ENCODE results near the gene RGS14.
"Not testable (repeated sequence)": the region's sequence is repeated elsewhere in the genome, so short reads cannot be mapped to it uniquely, and the experiment has no call there.

Gene RGS14

DNA sequence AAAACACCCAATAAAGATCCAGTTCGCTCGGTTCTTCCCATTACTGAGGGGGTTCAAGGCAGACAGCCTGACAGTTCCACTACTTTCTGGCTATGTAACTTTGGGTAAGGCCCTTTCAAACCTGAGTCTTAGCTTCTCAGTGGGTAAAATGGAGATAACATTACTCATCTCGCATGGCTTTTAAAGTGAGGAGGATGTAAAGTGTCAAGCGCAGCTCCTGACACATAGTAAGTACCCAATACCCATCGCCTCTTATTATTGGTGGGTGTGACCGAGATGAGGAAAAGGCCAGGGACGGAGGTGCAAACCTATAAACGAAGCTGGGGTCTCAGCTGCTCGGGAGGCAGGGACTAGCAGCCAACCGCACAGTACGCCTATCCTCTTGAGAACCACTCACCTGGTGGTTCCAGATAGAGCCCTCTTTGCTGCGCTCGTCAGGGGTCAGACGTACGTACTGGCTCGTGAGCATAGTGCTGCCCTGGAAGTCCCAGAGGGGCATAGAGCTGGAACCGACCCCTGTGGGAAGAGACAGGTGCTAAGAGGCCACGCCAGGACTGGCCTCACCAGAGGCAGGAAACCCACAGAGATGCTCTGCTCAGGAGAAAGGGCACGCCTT, 6.8 kb upstream of the RGS14 start:
- no peak for DNase-seq

DNA sequence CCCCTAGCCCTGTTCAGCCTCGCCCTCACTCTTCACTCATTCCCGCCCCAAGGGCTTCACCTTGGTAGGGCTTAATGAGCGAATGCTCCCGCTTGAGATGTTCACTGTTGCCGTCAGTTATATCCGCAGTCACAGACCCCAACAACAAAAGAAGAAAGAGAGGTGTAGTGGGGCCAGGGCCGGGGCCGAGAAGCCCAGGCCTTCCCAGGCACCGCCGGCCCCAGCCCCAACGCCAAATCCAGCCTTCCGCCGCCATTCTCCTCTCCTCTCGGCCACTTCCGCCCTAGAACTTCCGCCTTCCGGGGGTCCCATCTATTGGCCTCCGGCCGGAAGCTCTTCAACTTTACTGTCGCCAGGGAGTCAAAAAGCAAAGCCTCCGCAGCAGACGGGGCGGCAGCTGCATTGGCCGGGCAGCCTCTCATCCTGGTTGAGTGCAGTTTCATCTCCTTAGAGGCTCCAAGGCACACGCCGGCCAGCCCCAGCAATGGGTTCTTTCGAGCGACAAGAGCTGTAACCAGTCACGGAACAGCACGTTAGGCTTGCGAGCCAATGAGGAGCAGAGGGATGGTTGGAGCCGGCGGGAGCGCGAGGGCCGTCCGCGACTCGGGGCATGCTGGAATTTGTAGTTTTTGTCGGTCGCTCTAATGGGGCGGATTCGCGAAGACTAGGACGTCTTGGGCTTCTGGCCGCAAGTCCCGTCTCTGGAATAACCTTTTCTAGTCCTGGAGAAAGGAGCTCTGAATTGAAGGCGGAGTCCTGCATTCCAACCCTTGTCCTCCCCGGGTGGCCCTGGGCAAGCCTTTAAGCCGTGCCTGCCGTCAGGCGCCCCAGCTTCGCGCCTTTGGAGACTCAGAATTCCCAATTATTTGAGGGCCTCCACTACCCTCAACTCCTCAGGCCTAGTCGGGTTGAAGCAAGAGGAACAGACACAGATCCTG, 6.1 kb upstream of the RGS14 start, which contains the start of gene LMAN2:
Gene LMAN2 (minus strand): TSS at position 277 of the 938 bp plus-strand sequence. CDS start 21 bp downstream, at position 256.
- DNase-seq: peak; percentile 97

DNA sequence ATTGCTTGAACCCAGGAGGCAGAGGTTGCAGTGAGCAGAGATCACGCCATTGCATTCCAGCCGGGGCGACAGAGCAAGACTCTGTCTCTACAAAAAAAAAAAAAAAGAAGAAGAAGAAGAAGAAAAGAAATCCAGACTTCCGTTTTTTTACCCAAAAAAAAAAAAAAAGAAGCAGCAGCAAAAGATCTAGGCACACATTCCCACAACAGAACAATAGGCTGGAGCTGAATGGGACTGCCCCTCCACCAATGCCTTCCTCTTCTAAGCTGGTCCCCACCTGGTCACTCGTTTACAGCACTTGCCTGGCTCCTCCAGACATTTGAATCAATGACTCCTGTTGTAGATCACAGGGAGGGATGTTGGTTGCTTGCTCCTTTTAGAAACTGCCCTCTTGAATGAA, 4.6 kb upstream of the RGS14 start:
- no peak for DNase-seq

DNA sequence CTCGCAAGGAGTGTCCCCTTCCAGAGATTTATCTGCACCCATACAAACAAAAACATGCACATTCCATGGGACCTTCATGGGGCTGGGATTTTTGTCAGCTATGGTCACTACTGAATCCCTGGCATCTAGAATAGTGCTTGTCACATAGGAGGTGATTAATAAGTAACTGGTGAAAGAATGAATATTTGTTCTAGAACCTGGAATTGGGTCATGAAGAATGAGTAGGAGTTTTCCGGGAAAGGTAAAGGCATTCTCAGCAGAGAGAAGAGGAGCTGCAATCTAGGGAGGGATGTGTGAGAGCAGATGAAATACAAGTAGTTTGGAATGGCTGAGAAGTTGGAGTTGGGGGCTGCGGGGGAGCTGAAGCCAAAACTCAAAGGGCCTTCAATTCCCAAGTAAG, 3.5 kb upstream of the RGS14 start:
- no peak for DNase-seq

DNA sequence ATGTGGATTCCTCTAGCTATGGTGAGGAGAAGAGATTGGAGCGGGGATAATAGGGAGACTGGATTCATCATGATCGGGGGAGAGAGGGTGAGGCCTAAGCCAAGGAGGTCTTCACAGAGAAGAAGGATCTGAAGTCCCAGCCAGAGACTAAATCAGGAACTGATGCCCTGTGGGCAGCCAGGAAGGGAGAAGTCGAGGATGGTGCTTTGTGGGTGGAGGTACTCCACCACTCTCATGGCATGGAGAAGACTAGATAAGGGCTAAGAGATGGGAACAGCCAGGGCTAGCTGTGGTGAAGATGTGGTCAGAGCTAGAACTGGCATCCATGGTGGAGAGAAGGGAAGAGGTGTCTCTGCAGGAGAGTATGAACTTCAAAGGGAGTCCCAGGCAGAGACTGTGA, 3.0 kb upstream of the RGS14 start:
- DNase-seq: no peak

DNA sequence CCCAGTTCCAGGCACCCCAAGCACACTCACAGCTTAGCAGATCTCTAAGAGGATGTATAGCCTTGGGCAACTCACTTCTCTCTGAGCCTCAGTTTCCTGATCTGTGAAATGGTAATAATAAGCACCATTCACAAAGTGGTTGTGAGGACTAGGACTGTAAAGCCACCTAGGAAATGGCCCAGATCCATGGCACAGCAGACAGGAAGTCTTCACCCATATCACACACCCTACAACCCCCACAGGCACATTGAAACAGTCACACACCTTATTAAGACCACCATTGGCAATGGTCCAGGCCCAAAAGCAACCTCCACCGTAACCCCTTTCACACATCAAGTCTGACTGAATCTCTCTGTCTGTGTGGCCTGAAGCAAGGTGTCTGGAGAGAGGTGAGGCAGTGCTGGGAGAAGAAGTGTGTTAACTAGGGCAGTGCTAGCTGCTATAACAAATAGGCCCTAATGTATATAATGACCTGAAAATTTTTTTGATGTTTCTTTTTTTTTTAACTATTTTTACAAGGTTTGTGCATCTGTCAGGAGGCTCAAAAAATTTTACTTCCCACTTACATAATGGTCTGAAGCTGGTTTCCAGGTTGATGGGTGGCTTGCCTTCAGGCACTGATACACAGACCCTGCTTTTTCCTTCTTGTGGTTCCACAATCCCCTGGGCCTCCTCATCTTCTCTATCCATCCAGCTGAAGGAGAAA, 2.4 kb upstream of the RGS14 start:
- DNase-seq: no peak

DNA sequence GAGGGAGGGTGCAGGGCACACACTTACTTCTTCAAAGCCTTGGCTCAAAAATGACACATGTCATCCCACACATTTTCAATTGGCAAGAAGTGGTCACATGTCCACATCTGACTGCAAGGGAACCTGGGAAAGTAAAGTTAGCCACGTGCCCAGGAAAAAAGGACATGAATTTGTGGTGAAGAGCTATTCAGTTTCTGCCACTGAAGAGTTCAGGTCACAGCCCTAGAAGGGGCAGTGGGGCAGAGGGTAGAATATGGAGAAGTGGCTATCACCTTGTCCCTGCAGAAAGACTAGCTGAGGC, 1.9 kb upstream of the RGS14 start:
- DNase-seq: no peak

DNA sequence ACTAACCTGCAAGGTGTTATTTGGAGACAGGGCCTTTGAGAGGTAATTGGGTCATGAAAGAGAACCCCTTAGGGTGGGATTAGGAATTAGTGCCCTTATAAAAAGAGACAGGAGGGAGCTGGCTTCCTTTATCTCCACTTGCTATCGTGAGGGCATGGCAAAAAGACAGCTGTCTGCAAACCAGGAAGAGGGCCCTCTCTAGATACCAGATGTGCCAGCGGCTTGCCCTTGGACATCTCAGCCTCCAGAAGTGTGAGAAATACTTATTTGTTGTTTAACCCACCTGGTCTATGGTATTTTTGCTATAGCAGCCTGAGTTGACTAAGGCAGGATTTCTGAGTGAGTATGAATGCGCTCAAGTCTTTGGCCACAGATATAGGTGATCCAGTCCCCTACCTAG, 978 bp upstream of the RGS14 start:
- DNase-seq: no peak

DNA sequence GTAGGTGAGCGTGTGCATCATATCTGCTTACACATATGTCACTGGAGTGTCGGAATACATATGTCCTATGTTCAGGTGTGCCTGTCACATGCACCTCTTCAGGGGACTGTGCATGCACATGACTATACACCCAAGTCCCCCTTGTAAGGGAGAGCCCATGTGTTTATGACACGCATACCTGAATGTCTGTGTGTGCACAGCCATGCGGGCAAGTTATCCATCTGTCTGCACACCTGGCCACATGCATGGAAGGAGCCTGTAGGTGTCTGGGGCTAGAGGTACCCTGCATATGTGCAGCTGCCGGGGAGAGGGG, 622 bp upstream of the RGS14 start:
- no peak for DNase-seq

DNA sequence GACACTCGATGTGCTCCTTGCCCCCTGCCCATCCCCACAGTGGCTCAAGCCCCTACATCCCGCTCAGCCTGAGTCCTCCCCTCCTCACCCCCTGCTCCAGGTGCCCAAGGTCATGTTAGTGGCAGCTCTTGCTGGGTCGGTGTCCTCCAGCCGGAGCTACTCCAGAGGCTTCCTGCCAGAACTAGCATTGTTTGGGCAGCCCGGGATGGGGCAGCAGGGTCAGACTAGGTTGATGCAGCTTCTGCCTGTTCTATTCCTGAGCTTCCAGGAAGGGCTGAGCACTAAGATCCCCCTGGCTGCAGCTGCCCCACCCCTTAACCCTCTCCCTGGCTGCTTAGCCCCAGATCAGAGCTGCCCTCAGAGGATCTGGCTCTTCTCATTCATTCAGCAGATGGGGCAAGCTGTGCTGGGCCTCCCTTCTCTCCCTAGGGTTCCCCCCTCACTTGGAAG, 671 bp downstream of the RGS14 start:
- no peak for DNase-seq

DNA sequence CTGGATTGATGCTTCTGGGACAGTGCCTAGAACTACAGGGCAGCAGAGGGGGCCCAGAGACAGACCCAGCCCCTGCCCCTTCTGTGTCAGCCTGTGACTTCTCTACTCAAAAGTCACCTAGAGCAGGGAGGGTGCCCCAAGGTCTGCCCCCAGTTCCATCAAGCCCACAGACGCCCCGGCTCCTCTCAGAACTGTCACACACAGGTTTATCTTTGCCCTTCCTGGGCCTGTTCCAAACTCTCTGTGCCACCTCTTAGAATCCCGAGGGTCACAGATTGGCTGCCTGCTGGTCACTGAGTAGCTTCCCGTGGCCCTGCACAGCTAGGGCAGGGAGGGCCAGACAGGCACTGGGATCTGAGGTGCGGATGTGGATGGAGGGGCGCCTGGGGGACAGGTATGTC, 1.7 kb downstream of the RGS14 start:
- DNase-seq: no peak

DNA sequence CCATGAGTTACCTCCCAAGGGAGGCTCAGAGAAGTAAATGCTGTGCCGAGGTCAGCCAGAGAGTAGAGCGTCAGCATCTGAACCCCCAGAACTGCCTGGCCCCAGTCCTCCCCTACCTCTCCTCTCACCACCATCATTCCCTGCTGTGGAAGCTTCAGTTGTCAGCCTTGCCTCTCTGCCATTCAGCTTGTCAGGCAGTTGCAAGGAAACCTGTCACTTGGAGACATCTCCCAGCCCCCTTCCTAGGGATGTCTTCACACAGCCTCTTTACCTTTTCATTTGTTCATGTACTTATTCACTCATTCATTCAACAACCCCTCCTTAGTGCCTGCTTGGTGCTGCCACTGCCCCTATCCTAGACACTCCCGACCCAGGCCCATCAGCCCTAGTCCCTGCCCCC, 2.1 kb downstream of the RGS14 start:
- DNase-seq: no peak

DNA sequence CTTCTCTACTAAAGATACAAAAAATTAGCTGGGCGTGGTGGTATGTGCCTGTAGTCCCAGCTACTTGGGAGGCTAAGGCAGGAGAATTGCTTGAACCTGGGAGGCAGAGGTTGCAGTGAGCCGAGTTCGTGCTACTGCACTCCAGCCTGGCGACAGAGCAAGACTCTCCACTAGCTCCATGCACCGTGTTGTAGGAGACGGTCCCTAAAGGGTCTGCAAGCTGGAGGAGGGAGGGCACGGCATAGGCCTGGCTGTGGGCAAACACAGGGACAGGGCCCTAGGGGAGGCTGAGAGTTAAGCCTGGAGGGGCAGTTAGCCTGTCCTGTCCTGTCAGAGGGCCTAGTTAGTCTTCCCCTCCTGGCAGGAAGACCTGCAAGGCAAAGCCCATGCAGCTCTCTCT, 3.0 kb downstream of the RGS14 start:
- DNase-seq: not testable (repeated sequence)

DNA sequence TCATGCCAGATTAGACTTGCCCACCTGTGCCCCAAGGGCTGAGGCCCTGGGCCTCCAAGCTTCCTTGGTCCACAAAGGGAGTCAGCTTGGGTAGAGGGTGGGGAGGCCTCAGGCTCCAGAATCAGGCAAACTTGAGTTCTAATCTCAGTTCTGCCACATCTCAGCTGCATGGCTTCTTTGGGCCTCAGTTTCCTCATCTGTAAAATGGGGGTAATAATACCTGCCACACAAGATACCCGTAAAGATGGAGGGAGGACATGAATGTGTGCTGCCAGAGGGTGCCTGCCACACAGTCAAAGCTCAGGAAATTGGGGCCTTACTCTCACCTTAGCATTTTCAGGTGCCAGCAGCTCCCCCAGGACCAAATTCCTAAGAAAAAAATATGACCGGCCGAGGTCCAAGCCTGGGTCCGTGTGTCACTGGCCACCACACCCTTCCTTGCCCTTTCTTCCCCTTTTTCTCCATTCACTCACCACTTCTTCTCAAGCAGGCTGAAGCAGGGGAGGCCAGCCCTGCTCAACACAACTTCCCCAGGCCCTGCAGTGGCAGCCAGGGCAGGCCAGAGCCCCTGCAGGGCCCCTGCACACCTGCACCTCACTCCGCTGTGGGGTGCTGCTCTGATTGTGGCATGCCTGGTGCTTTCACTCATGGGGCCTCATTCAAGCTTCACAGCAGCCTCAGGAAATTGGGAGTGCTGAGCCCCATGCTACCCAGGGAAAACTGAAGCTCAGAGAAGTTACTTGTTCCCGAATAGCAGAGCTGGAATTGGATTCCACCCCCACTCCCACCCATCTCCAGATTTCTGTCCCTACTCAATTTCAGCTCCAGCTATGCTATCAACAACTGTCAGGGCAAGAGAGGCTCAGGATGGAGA, 3.9 kb downstream of the RGS14 start:
- no peak for DNase-seq

DNA sequence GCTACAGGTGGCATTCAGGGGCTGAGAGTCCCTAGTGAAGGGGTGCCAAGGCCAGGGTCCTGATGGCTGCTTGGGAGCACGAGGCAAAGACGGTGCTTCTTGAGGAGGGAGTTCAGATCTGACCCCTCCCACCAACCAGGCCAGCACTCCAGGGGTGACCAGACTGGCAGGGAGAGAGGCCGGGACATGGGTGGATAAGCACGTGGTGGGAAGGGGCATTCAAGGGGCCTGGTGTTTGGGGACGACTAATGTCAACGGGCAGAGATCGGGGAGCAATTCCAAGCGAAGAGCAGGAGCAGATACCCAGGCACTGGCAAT, 4.5 kb downstream of the RGS14 start:
- no peak for DNase-seq

DNA sequence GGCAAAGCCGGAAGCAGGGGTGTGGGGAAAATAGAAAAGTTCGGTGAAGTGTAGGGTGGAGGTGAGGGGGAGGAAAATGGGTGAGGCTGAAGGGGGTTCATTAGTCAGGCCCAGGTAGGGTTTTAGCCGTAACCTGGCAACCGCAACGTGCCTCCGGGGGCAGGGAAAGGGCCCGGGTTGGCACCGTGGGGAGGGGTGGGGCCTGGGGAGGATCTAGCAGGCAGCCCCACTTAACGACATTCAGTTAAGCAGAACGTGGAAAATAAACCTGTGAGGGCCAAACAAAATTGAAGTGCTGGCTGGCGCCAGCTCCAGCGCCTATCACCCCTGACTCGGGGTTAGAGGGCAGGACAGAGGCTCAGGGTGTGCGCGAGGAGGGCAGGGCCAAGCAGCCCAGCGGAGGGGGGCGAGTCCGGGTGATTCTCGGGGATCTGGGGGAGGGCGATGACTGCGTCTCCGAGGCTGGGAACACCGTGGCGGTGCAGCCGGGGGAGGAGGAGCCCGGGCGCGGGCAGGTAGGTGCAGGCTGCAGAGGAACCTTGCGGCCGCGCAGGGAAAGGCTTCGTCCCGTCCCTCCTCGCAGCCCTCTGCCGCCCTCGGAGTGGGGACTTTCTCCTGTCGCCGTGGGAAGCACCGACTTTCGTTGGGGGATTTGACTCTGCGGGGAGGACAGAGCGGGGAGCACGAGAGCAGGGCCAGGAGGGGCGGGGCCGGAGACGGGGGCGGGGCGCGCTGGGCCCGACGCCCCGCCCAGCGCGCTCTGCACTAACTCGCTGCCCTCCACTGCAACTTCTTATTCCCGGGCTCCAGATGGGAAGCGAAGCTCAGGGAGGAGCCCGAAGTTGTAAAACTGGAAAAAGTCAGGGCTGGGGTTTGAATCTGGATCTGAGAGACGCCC, 5.1 kb downstream of the RGS14 start:
- peak; percentile 86 for DNase-seq

DNA sequence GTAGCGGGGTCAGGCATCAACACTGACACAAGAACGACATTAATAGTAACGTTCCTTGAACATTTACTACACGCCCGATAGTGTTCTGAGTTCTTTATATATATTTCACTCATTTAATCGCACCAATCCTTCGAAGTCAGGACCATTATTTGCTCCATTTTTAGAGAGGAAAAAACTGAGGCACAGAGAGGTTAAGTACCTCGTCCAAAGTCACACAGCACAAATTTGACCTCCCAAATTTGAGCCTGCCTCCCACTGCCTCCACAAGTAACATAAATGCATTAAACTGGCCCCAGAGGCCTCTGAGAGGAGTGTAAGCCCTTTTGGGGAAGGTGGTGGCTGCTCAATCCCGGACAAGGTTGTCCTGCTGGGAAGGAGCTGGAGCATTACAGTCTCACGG, 5.8 kb downstream of the RGS14 start:
- no peak for DNase-seq

DNA sequence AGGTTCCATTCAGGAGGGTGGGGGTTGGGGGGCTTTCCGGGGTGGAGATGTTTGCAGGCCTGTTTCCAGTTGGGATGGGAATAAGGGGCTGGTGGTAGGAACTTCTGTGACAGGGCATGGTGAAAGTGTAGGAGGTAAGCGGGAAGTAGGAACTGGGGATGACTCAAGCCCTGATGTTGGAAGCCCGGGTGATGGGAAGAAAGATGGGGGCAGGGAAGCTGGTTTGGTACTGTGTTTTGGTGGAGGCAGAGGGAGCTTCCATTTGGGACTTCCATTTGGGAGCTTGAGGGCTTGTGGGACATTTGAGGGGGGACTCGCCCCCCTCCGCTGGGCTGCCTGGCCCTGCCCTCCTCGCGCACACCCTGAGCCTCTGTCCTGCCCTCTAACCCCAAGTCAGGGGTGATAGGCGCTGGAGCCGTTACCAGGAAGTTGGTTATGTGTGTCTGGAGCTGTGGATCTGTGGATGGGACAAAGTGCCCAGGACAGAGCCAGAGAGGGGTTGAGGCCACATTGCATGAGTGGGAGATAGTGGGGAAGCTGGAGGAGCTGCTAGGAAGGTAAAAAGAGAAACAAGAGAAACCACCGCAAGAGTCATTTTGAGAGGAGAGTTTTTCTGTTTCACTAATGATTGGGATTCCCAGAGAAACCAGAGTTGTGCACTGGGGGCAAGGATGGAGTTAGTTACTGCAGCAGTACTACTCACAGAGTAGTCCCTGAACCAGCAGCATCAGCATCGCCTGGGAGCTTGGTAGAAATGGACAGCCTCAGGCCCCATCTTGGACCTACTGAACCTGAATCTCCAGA, 6.6 kb downstream of the RGS14 start:
- DNase-seq: no peak

DNA sequence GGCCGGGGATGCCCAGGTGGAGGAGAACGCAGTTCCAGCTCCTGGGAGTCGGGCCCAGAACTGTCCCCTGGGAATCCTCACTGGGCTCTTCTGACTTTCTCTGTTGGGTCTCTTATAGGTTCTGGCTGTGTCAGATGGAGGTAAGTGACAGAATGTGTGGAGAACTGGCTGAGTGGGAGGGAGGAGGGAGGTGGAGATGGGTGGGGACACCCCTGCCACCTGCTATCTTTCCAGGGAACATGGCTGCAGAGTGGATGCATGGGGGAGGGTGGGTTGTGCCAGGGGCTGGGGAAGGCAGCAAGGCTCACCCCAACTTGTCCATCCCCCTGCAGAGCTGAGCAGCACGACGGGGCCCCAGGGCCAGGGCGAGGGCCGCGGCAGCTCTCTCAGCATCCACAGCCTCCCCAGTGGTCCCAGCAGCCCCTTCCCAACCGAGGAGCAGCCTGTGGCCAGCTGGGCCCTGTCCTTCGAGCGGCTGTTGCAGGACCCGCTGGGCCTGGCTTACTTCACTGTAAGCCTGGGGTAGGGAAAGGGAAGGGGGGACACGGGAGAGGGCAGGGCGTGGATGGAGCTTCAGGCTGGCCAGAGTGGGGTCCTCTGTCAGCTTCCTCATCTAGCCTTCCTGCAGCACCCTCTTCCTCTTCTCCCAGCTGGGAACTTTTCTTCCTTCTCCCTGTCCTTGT, 8.3 kb downstream of the RGS14 start:
- DNase-seq: no peak

DNA sequence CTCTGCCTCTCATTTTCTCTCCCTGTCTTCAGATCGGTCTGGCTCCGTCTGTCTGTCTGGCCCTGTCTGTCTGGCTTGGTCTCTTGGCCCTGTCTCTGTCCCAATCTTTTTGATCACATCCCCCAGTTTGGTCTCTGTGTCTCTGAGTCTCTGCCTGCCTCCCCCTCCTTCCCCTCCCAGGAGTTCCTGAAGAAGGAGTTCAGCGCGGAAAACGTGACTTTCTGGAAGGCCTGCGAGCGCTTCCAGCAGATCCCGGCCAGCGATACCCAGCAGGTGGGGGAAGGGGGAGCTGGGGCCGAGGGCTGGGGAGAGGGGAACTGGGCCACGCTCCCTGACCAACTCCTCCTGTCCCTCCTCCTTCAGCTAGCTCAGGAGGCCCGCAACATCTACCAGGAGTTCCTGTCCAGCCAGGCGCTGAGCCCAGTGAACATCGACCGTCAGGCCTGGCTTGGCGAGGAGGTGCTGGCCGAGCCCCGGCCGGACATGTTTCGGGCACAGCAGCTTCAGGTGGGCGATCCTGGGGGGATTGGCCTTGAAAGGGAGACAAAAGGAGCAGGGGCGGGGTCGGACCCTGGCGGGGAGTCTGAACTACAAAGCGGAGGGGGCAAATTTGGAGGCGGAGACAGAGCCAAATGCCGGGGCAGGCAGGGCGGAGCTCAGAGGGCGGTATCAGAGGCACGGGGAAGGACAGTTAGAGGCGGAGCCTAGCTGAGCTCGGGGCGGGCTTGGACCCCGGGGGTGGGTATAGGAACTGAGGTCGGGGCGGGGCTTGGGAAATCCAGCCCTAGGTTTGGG, 9.0 kb downstream of the RGS14 start:
- DNase-seq: peak; percentile 92
